GM12878 (cell line): Measurements from ENCODE around the gene ECM2. TPM values are rescaled to one million over a fixed set of nuclear protein-coding genes. Genes with fewer than 3 reads are reported as not detected.

Experiments
- ATAC-seq: fragments of 200-7000 bp; cut with Tn5 transposase; 3 replicates; pipeline ENCODE4 v1.9.1; 2020; ENCODE audit warnings: mild to moderate bottlenecking, moderate library complexity
- BruUV-seq: library from RNA; stranded (reverse); fragments of 400-500 nt; replicated peaks from 2 replicates; lab custom pipeline; 2021; lab: Mats Ljungman, UMichigan
- CTCF ChIA-PET: fragments of 300-600 bp; sonication (Branson Sonifier 250); formaldehyde crosslinking; extraction: SDS; loops from one replicate; lab custom pipeline; 2021; ENCODE audit warnings: inconsistent platforms; lab: Yijun Ruan, JAX
- POLR2A ChIA-PET: fragments of 350-600 bp; formaldehyde crosslinking; extraction: SDS; loops from one replicate; lab custom pipeline; 2021; ENCODE audit warnings: inconsistent platforms; lab: Charles Lee
- RAD21 ChIA-PET: fragments of 300-600 bp; sonication (Branson Sonifier 250); formaldehyde crosslinking; loops from one replicate; lab custom pipeline; 2023; ENCODE audit warnings: antibody characterized with exemption; ENCODE audit not compliant: unreplicated experiment; lab: Charles Lee
- SMC1A ChIA-PET: fragments of 300-600 bp; sonication (Branson Sonifier 250); formaldehyde crosslinking; loops from one replicate; lab custom pipeline; 2023; ENCODE audit not compliant: unreplicated experiment, uncharacterized antibody; lab: Charles Lee
- DNase-seq: peaks from one replicate; pipeline ENCODE4 v3.0.0-alpha.2; 2011; ENCODE audit warnings: low read depth, low spot score
- FAIRE-seq: peaks from 3 replicates; lab custom pipeline; 2011; peaks lifted over from hg19 to GRCh38; lab: Jason Lieb, UNC
- H2AFZ ChIP-seq: 2 replicates; pipeline ENCODE4 v1.6.0; 2011; ENCODE audit warnings: low read depth, low read length, control low read depth; ENCODE audit not compliant: control insufficient read depth
- H3K27ac ChIP-seq: 2 replicates; pipeline ENCODE4 v1.5.1; 2011; ENCODE audit warnings: control low read depth; ENCODE audit not compliant: control insufficient read depth, insufficient read depth
- H3K27me3 ChIP-seq, 2 experiments: replicated peaks in 1 of 2; 2 replicates each; pipeline versions ENCODE4 v1.6.0 to v1.6.1; 2011; ENCODE audit warnings: low read length in 1 of 2; ENCODE audit not compliant: control insufficient read depth in 2 of 2, insufficient read depth in 2 of 2
- H3K36me3 ChIP-seq, 2 experiments: 2 replicates each; pipeline ENCODE4 v1.5.1; 2011; ENCODE audit warnings: low read length in 1 of 2; ENCODE audit not compliant: control insufficient read depth in 2 of 2, insufficient read depth in 2 of 2
- H3K4me1 ChIP-seq: 2 replicates; pipeline ENCODE4 v1.6.1; 2011; ENCODE audit warnings: mild to moderate bottlenecking, low read length, moderate library complexity, mixed read lengths; ENCODE audit not compliant: control insufficient read depth, insufficient read depth
- H3K4me2 ChIP-seq: 2 replicates; pipeline ENCODE4 v1.6.0; 2011; ENCODE audit warnings: control low read depth; ENCODE audit not compliant: control insufficient read depth, insufficient read depth
- H3K4me3 ChIP-seq: fragments of 200-600 bp; sonication (generic); 2 replicates; pipeline ENCODE4 v1.5.1; 2016
- H3K79me2 ChIP-seq: 2 replicates; pipeline ENCODE4 v1.6.0; 2011; ENCODE audit warnings: low read length; ENCODE audit not compliant: control insufficient read depth, insufficient read depth
- H3K9ac ChIP-seq: 2 replicates; pipeline ENCODE4 v1.8.0; 2011; ENCODE audit warnings: low read length, control low read depth, mixed read lengths; ENCODE audit not compliant: control insufficient read depth, insufficient read depth
- H3K9me3 ChIP-seq: replicated peaks from 3 replicates; pipeline ENCODE4 v1.5.1; 2011; ENCODE audit warnings: mild to moderate bottlenecking, low read length; ENCODE audit not compliant: control insufficient read depth, insufficient read depth
- H4K20me1 ChIP-seq: 2 replicates; pipeline ENCODE4 v1.6.0; 2011; ENCODE audit not compliant: control insufficient read depth, insufficient read depth
- ATF3 ChIP-seq: IDR thresholded peaks from 2 replicates; pipeline ENCODE4 v1.6.1; 2011; ENCODE audit warnings: low read depth, mild to moderate bottlenecking, low read length, moderate library complexity, borderline replicate concordance; ENCODE audit errors: extremely low read depth
- BCL3 ChIP-seq: IDR thresholded peaks from 2 replicates; pipeline ENCODE4 v1.6.1; 2011; ENCODE audit warnings: borderline replicate concordance, low read depth, mild to moderate bottlenecking, moderate library complexity, low read length; ENCODE audit not compliant: insufficient read depth, poor library complexity, severe bottlenecking
- BHLHE40 ChIP-seq, 2 experiments: fragments of 450-650 bp in 1 of 2; IDR thresholded peaks; 2 replicates each; pipeline ENCODE4 v1.6.1; 2011 to 2017; ENCODE audit warnings: low read depth in 2 of 2, borderline replicate concordance in 1 of 2, improper control_type of control experiment in 1 of 2, low read length in 1 of 2, mild to moderate bottlenecking in 1 of 2
- CREM ChIP-seq: IDR thresholded peaks from 2 replicates; pipeline ENCODE4 v1.6.1; 2014; ENCODE audit warnings: antibody characterized with exemption, low read depth
- HDGF ChIP-seq: fragments of 450-650 bp; IDR thresholded peaks from 2 replicates; pipeline ENCODE4 v1.6.1; 2016; ENCODE audit warnings: antibody characterized with exemption
- IKZF1 ChIP-seq: fragments of 450-650 bp; conservative IDR thresholded peaks from 2 replicates; pipeline ENCODE4 v1.6.1; 2017; ENCODE audit warnings: antibody characterized with exemption, mild to moderate bottlenecking
- IKZF2 ChIP-seq, 2 experiments: fragments of 450-650 bp; IDR thresholded peaks; 2 replicates each; pipeline ENCODE4 v1.6.1; 2017; ENCODE audit warnings: mild to moderate bottlenecking in 2 of 2, moderate library complexity in 2 of 2
- IRF4 ChIP-seq: IDR thresholded peaks from 2 replicates; pipeline ENCODE4 v1.6.1; 2011; ENCODE audit warnings: low read depth, low read length
- MYB ChIP-seq: fragments of 150-350 bp; IDR thresholded peaks from 2 replicates; pipeline ENCODE4 v1.6.1; 2014; ENCODE audit warnings: mild to moderate bottlenecking, low read depth, low read length, borderline replicate concordance
- NFIC ChIP-seq: IDR thresholded peaks from 2 replicates; pipeline ENCODE4 v1.6.1; 2012; ENCODE audit warnings: low read depth, mild to moderate bottlenecking, inconsistent platforms, low read length, moderate library complexity
- NFXL1 ChIP-seq: fragments of 450-650 bp; IDR thresholded peaks from 2 replicates; pipeline ENCODE4 v1.6.1; 2017; ENCODE audit warnings: antibody characterized with exemption, mild to moderate bottlenecking, borderline replicate concordance
- RAD21 ChIP-seq: IDR thresholded peaks from 2 replicates; pipeline ENCODE4 v1.6.1; 2011; ENCODE audit warnings: mild to moderate bottlenecking, low read depth, low read length, moderate library complexity; ENCODE audit not compliant: insufficient read depth
- SMAD1 ChIP-seq: fragments of 450-650 bp; IDR thresholded peaks from 2 replicates; pipeline ENCODE4 v1.6.1; 2018; ENCODE audit warnings: mild to moderate bottlenecking, low read depth; ENCODE audit not compliant: partially characterized antibody
- SMC3 ChIP-seq: IDR thresholded peaks from 2 replicates; pipeline ENCODE4 v1.6.1; 2011; ENCODE audit warnings: low read length, improper control_type of control experiment, borderline replicate concordance
- SRF ChIP-seq, 2 experiments: IDR thresholded peaks; 2 replicates each; pipeline ENCODE4 v1.6.1; 2011; ENCODE audit warnings: low read depth in 2 of 2, low read length in 2 of 2, mild to moderate bottlenecking in 1 of 2, moderate library complexity in 1 of 2
- TAF1 ChIP-seq: IDR thresholded peaks from 2 replicates; pipeline ENCODE4 v1.6.1; 2011; ENCODE audit warnings: mild to moderate bottlenecking, low read depth, low read length, borderline replicate concordance
- ZBED1 ChIP-seq: IDR thresholded peaks from 2 replicates; pipeline ENCODE4 v1.6.1; 2016; ENCODE audit warnings: borderline replicate concordance
- ZNF207 ChIP-seq: fragments of 450-650 bp; IDR thresholded peaks from 2 replicates; pipeline ENCODE4 v1.6.1; 2014; ENCODE audit warnings: antibody characterized with exemption, mild to moderate bottlenecking, borderline replicate concordance
- in situ Hi-C: fragments of 300-500 bp; cut with MboI; formaldehyde crosslinking; loops from 9 replicates; pipeline ENCODE4 v1.14.3; 2018; ENCODE audit warnings: mixed read lengths
- intact Hi-C: fragments of 100-400 bp; cut with micrococcal nuclease; formaldehyde crosslinking; loops from one replicate; pipeline ENCODE4 v1.14.2; 2022; ENCODE audit not compliant: unreplicated experiment
- polyA plus RNA-seq, 11 experiments: library from polyadenylated mRNA; depleted of rRNA in 4 of 11; unstranded in 6 of 11; stranded (reverse) in 5 of 11; fragments of >200 nt; fragmentation: Nextera tagmentation in 4 of 11; fragmentation: Illumina TruSeq in 1 of 11; extraction: Ambion mirVana in 4 of 11; extraction: Trizol in 1 of 11; gene quantifications; 1 replicate in 1 of 11; 2 replicates in 10 of 11; pipeline versions ENCODE4 v1.2.1 to v1.2.3, GENCODE V29; 2011 to 2016; ENCODE audit warnings: inconsistent platforms in 2 of 11, missing spikeins in 2 of 11, low read depth in 1 of 11
- total RNA-seq, 4 experiments: library from RNA; depleted of rRNA in 3 of 4; stranded (reverse); fragments of >200 nt in 3 of 4; fragmentation: Illumina TruSeq in 1 of 4; extraction: Trizol in 1 of 4; gene quantifications; 2 replicates each; pipeline versions ENCODE4 v1.2.1 to v1.2.3, GENCODE V29; 2013 to 2021

The ECM2 gene
- total and polyA plus RNA-seq, 10 of the 15 experiments (the other 5 are each of a cell fraction or from before 2014, with no cell fraction given) = 0.03 to 0.67 (median 0.09) TPM; not detected in 2

DNA sequence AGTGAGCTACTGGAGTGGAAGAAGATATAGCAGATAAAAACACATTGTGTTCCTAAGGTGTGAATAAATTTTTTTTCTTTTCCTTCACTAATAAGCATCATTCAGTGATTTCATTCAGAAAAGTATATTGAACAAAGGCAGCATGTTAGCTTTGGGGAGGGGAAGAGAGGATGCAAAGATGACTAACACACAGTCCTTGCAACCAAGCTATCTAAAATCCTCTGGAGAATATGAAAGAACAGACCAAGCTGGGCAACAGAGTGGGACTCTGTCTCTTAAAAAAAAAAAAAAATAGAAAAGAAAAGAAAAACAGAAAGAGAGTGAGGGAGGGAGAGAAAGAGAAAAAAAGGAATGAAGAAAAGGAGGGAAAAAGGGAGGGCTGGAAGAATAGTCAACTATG lies 89.3 kb downstream of the ECM2 start:
- H4K20me1 ChIP-seq = no peaks in the 10 kb centered on the region
- H3K9me3 ChIP-seq = no peaks in the 10 kb centered on the region
- ChIA-PET CTCF (interaction anchor here (0.6 to 2.0 kb wide), 5 partner anchors 25 to 308 kb away, joined by 3 to 5 read pairs (median 4); no protein-coding TSS in a partner anchor), RAD21 (interaction anchor here (0.7 to 1.5 kb wide), 3 partner anchors 10 to 1675 kb away, joined by 3 to 4 read pairs (median 3); no protein-coding TSS in a partner anchor), SMC1A (no interaction called here), POLR2A (interaction anchor here (0.6 to 0.7 kb wide), 3 partner anchors 120 to 381 kb away, joined by 3 to 4 read pairs (median 3); no protein-coding TSS in a partner anchor)
- no peaks in the 10 kb centered on the region for H3K4me1 ChIP-seq
- no peak overlapping the region for H2AFZ ChIP-seq
- intact Hi-C loops = loop anchor here (10.0 kb wide), 1 partner anchor 122 kb away; the partner anchor contains the start of genes CENPP and NOL8
- ATAC-seq = no peak
- no peak overlapping the region for H3K4me3 ChIP-seq
- no peaks in the 10 kb centered on the region for H3K27me3 ChIP-seq
- no peak overlapping the region for H3K27ac ChIP-seq
- no peaks in the 10 kb centered on the region for H3K79me2 ChIP-seq
- FAIRE-seq = no peak
- in situ Hi-C loops = no loop called here
- no peaks in the 10 kb centered on the region for H3K36me3 ChIP-seq
- no peak for TF ChIP-seq ZBED1
- TF ChIP-seq HDGF = no peak
- no peak for TF ChIP-seq NFXL1
- no peak for TF ChIP-seq BCL3
- no peak for TF ChIP-seq SRF (IDR thresholded peaks at IDR 0.05; ENCODE audit: low read depth in 2 of 2, low read length in 2 of 2)
- no peak for TF ChIP-seq CREM
- no peak for TF ChIP-seq BHLHE40 (IDR thresholded peaks at IDR 0.05; ENCODE audit: borderline replicate concordance in 1 of 2, low read depth in 2 of 2, low read length in 1 of 2)
- TF ChIP-seq IKZF2 (IDR thresholded peaks at IDR 0.05) = no peak
- no peak for TF ChIP-seq TAF1
- no peak for TF ChIP-seq IKZF1
- no peak for TF ChIP-seq ZNF207
- TF ChIP-seq SMC3 = no peak
- no peak for TF ChIP-seq NFIC
- no peak for TF ChIP-seq MYB
- TF ChIP-seq ATF3 = no peak
- TF ChIP-seq IRF4 = no peak
- no peak for TF ChIP-seq SMAD1
- TF ChIP-seq RAD21 = no peak
- H3K4me2 ChIP-seq = no peak overlapping the region
- DNase-seq = no peak
- no peak overlapping the region for H3K9ac ChIP-seq
- no TSS peak for BruUV-seq
